Liver (tissue), 9 donors: ENCODE measurements around the gene IRF6. TPM values are rescaled to one million over a fixed set of nuclear protein-coding genes. Genes with fewer than 3 reads are reported as not detected.

ENCODE experiments used
- DNase-seq: peaks from one replicate; pipeline ENCODE4 v3.0.0-alpha.2; 2017; ENCODE audit warnings: low spot score
- H3K27ac ChIP-seq, 2 donors: one replicate each; pipeline ENCODE4 v1.7.0; 2013; ENCODE audit warnings: inconsistent platforms in 2 of 2, low read length in 2 of 2, control low read depth in 1 of 2, low read depth in 1 of 2, mild to moderate bottlenecking in 1 of 2
- H3K27me3 ChIP-seq, 4 donors: one replicate each; pipeline versions ENCODE4 v1.6.1 to v1.7.0; 2013; ENCODE audit warnings: low read length in 3 of 4, inconsistent platforms in 1 of 4, mild to moderate bottlenecking in 1 of 4, moderate library complexity in 1 of 4; ENCODE audit not compliant: control insufficient read depth in 4 of 4, insufficient read depth in 4 of 4
- H3K36me3 ChIP-seq, 4 donors: one replicate each; pipeline versions ENCODE4 v1.6.1 to v1.7.0; 2013; ENCODE audit warnings: low read length in 3 of 4, mild to moderate bottlenecking in 3 of 4, low read depth in 1 of 4, moderate library complexity in 1 of 4; ENCODE audit not compliant: control insufficient read depth in 4 of 4, insufficient read depth in 3 of 4
- H3K4me1 ChIP-seq, 4 donors: one replicate each; pipeline versions ENCODE4 v1.6.1 to v1.7.0; 2013; ENCODE audit warnings: low read length in 3 of 4, mild to moderate bottlenecking in 3 of 4, moderate library complexity in 1 of 4; ENCODE audit not compliant: control insufficient read depth in 4 of 4, insufficient read depth in 4 of 4
- H3K4me3 ChIP-seq, 3 donors: one replicate each; pipeline versions ENCODE4 v1.6.1 to v1.7.0; 2013; ENCODE audit warnings: low read length in 3 of 3, control low read depth in 1 of 3, low read depth in 1 of 3, mild to moderate bottlenecking in 1 of 3
- H3K9ac ChIP-seq, 2 donors: one replicate each; pipeline ENCODE4 v1.7.0; 2013; ENCODE audit warnings: low read length in 2 of 2, mild to moderate bottlenecking in 2 of 2, moderate library complexity in 2 of 2, control low read depth in 1 of 2, low read depth in 1 of 2
- H3K9me3 ChIP-seq, 4 donors: one replicate each; pipeline versions ENCODE4 v1.6.1 to v1.7.0; 2013; ENCODE audit warnings: low read length in 3 of 4; ENCODE audit not compliant: control insufficient read depth in 4 of 4
- ATF3 ChIP-seq: IDR thresholded peaks from 2 replicates; pipeline ENCODE4 v1.6.1; 2016; ENCODE audit warnings: antibody characterized with exemption
- CTCF ChIP-seq: fragments of 150-350 bp; IDR thresholded peaks from 2 replicates; pipeline ENCODE4 v1.5.1; 2017; ENCODE audit warnings: improper control_type of control experiment, low read depth, low read length; ENCODE audit not compliant: missing input control
- EGR1 ChIP-seq, 2 donors: IDR thresholded peaks; 2 replicates each; pipeline ENCODE4 v1.6.1; 2016 to 2018; ENCODE audit warnings: antibody characterized with exemption in 2 of 2, low read depth in 2 of 2
- FOXA1 ChIP-seq: IDR thresholded peaks from 2 replicates; pipeline ENCODE4 v1.6.1; 2016; ENCODE audit warnings: antibody characterized with exemption
- FOXA2 ChIP-seq: IDR thresholded peaks from 2 replicates; pipeline ENCODE4 v1.6.1; 2016; ENCODE audit warnings: antibody characterized with exemption
- GABPA ChIP-seq, 2 donors: IDR thresholded peaks in 1 of 2; conservative IDR thresholded peaks in 1 of 2; 2 replicates each; pipeline ENCODE4 v1.6.1; 2016; ENCODE audit warnings: antibody characterized with exemption in 2 of 2, mild to moderate bottlenecking in 1 of 2, moderate library complexity in 1 of 2
- HNF4A ChIP-seq, 2 donors: conservative IDR thresholded peaks; 2 replicates each; pipeline ENCODE4 v1.6.1; 2016; ENCODE audit warnings: antibody characterized with exemption in 2 of 2, mild to moderate bottlenecking in 2 of 2
- HNF4G ChIP-seq: IDR thresholded peaks from 2 replicates; pipeline ENCODE4 v1.6.1; 2016; ENCODE audit warnings: antibody characterized with exemption
- JUND ChIP-seq, 2 donors: IDR thresholded peaks; 2 replicates each; pipeline ENCODE4 v1.6.1; 2016; ENCODE audit warnings: antibody characterized with exemption in 2 of 2
- MAX ChIP-seq: IDR thresholded peaks from 2 replicates; pipeline ENCODE4 v1.6.1; 2016; ENCODE audit warnings: antibody characterized with exemption
- NR2F2 ChIP-seq: IDR thresholded peaks from 2 replicates; pipeline ENCODE4 v1.6.1; 2016; ENCODE audit warnings: antibody characterized with exemption
- RAD21 ChIP-seq, 2 donors: IDR thresholded peaks; 2 replicates each; pipeline ENCODE4 v1.6.1; 2016; ENCODE audit warnings: antibody characterized with exemption in 2 of 2, mild to moderate bottlenecking in 2 of 2
- REST ChIP-seq: IDR thresholded peaks from 2 replicates; pipeline ENCODE4 v1.6.1; 2016; ENCODE audit warnings: antibody characterized with exemption, mild to moderate bottlenecking
- RXRA ChIP-seq, 2 donors: IDR thresholded peaks; 2 replicates each; pipeline ENCODE4 v1.6.1; 2017 to 2018; ENCODE audit warnings: antibody characterized with exemption in 2 of 2, mild to moderate bottlenecking in 1 of 2
- SP1 ChIP-seq: IDR thresholded peaks from 2 replicates; pipeline ENCODE4 v1.6.1; 2018; ENCODE audit warnings: antibody characterized with exemption, mild to moderate bottlenecking
- YY1 ChIP-seq: IDR thresholded peaks from 2 replicates; pipeline ENCODE4 v1.6.1; 2016; ENCODE audit warnings: antibody characterized with exemption, mild to moderate bottlenecking
- WGBS: extraction: QIAGEN DNeasy Blood & Tissue Kit; methylation state at CpG from one replicate; pipeline ENCODE4 v1.1.7; 2013; 5-methylcytosine and 5-hydroxymethylcytosine counted together
- polyA plus RNA-seq, 2 donors: library from polyadenylated mRNA; stranded (reverse) in 1 of 2; unstranded in 1 of 2; fragments of 200-250 nt in 1 of 2; fragments of >200 nt in 1 of 2; fragmentation: Nextera tagmentation in 1 of 2; extraction: Ambion mirVana in 1 of 2; gene quantifications; one replicate each; pipeline versions ENCODE4 v1.2.1 to v1.2.3, GENCODE V29; 2013 to 2015
- total RNA-seq, 2 donors: library from RNA; depleted of rRNA; stranded (reverse); fragments of >200 nt; gene quantifications; one replicate each; pipeline ENCODE4 v1.2.3, GENCODE V29; 2014
- donor health status: healthy.
- donor health status: healthy.
- donor health status: healthy.
- donor health status: healthy.
- donor health status: healthy.

IRF6 gene
- total and polyA plus RNA-seq, 4 donors: 0.51 to 29.3 (median 14.3) TPM

- H3K27me3 ChIP-seq: no peaks in the 10 kb centered on the region
- no peak overlapping the region for H3K27ac ChIP-seq
- WGBS: 88% methylated on average over 8 of the region's 8 CpGs
- H3K4me1 ChIP-seq: no peaks in the 10 kb centered on the region
- DNase-seq: no peak
- H3K36me3 ChIP-seq: peaks cover 5 to 35% (median 19%) of the 10 kb centered on the region in 4 donors
- no peaks in the 10 kb centered on the region for H3K9me3 ChIP-seq
- no peak overlapping the region for H3K4me3 ChIP-seq
- H3K9ac ChIP-seq: no peak overlapping the region
- no peak for TF ChIP-seq YY1
- no peak for TF ChIP-seq ATF3
- no peak for TF ChIP-seq HNF4A (conservative IDR thresholded peaks at IDR 0.05)
Observed at GRCh38 chr1:209855006-209855405, 49.1 kb upstream of the IRF6 start.

GRCh38 chr1:209854196-209854595, 48.3 kb upstream of the IRF6 start:
- no peaks in the 10 kb centered on the region for H3K27me3 ChIP-seq
- no peaks in the 10 kb centered on the region for H3K4me1 ChIP-seq
- no peak overlapping the region for H3K27ac ChIP-seq
- TF ChIP-seq CTCF (no peak), ATF3 (no peak), NR2F2 (no peak)
- no peak overlapping the region for H3K9ac ChIP-seq
- no peak overlapping the region for H3K4me3 ChIP-seq
- no peak for DNase-seq
- WGBS: 81% methylated on average over 3 of the region's 3 CpGs
- H3K9me3 ChIP-seq: no peaks in the 10 kb centered on the region
- H3K36me3 ChIP-seq: peaks cover 5 to 43% (median 21%) of the 10 kb centered on the region in 4 donors

GRCh38 chr1:209853676-209854075, 47.7 kb upstream of the IRF6 start:
- Histone ChIP-seq H3K4me1 (no peaks in the 10 kb centered on the region), H3K27ac (no peak overlapping the region), H3K9ac (no peak overlapping the region), H3K4me3 (no peak overlapping the region), H3K36me3 (peaks cover 5 to 48% (median 21%) of the 10 kb centered on the region in 4 donors), H3K27me3 (no peaks in the 10 kb centered on the region), H3K9me3 (no peaks in the 10 kb centered on the region)
- no peak for DNase-seq
- no peak for TF ChIP-seq REST
- TF ChIP-seq HNF4G: no peak
- TF ChIP-seq CTCF: no peak
- TF ChIP-seq RXRA (IDR thresholded peaks at IDR 0.05): no peak
- no peak for TF ChIP-seq FOXA2
- TF ChIP-seq NR2F2: no peak
- TF ChIP-seq GABPA (IDR thresholded peaks at IDR 0.05 in 1 of 2, conservative IDR thresholded peaks at IDR 0.05 in 1 of 2): no peak
- TF ChIP-seq YY1: no peak
- no peak for TF ChIP-seq HNF4A (conservative IDR thresholded peaks at IDR 0.05)
- no peak for TF ChIP-seq SP1
- no peak for TF ChIP-seq ATF3
- TF ChIP-seq RAD21 (IDR thresholded peaks at IDR 0.05): no peak
- TF ChIP-seq JUND (IDR thresholded peaks at IDR 0.05): no peak
- no peak for TF ChIP-seq EGR1 (IDR thresholded peaks at IDR 0.05; ENCODE audit: low read depth in 2 of 2)
- TF ChIP-seq MAX: no peak
- no peak for TF ChIP-seq FOXA1
- WGBS: 99% methylated on average over 2 of the region's 2 CpGs
